Stomach (tissue), 9 donors: ENCODE data around the gene PLEKHO2. TPM values are rescaled to one million over a fixed set of nuclear protein-coding genes. Genes with fewer than 3 reads are reported as not detected.

Source experiments
- DNase-seq, 2 donors: peaks; one replicate each; pipeline versions ENCODE4 v3.0.0 to v3.0.0-alpha.2; 2013 to 2019
- H3K27ac ChIP-seq, 5 donors: fragments of 200-600 bp in 4 of 5; sonication (generic) in 4 of 5; one replicate each; pipeline ENCODE4 v1.5.1; 2013 to 2019; ENCODE audit warnings: mild to moderate bottlenecking in 1 of 5, moderate library complexity in 1 of 5
- H3K27me3 ChIP-seq, 3 donors: fragments of 200-600 bp; sonication (generic); one replicate each; pipeline ENCODE4 v1.5.1; 2017 to 2019; ENCODE audit warnings: mixed run types in 1 of 3
- H3K36me3 ChIP-seq, 4 donors: fragments of 200-600 bp; sonication (generic); 1 replicate in 3 of 4; 2 replicates in 1 of 4; pipeline ENCODE4 v1.5.1; 2016 to 2019
- H3K4me1 ChIP-seq, 4 donors: fragments of 200-600 bp; sonication (generic); one replicate each; pipeline ENCODE4 v1.5.1; 2016 to 2019
- H3K4me3 ChIP-seq, 4 donors: fragments of 200-600 bp; sonication (generic) in 3 of 4; one replicate each; pipeline ENCODE4 v1.5.1; 2016 to 2019; ENCODE audit warnings: mild to moderate bottlenecking in 1 of 4
- H3K9me3 ChIP-seq, 4 donors: fragments of 200-600 bp; sonication (generic); one replicate each; pipeline ENCODE4 v1.5.1; 2016 to 2019
- CTCF ChIP-seq, 7 experiments: fragments of 450-650 bp in 4 of 7; fragments of 200-600 bp in 3 of 7; sonication (generic) in 3 of 7; IDR thresholded peaks; one replicate each; pipeline ENCODE4 v1.5.1; 2016 to 2019; ENCODE audit warnings: antibody characterized with exemption in 7 of 7, control low read depth in 2 of 7, mild to moderate bottlenecking in 1 of 7
- EP300 ChIP-seq: sonication (generic); formaldehyde crosslinking; IDR thresholded peaks from one replicate; pipeline ENCODE4 v1.6.1; 2017; ENCODE audit warnings: antibody characterized with exemption
- POLR2A ChIP-seq, 4 donors: fragments of 450-650 bp; IDR thresholded peaks; one replicate each; pipeline ENCODE4 v1.6.1; 2016; ENCODE audit warnings: antibody characterized with exemption in 4 of 4, control low read depth in 2 of 4, mild to moderate bottlenecking in 1 of 4, moderate library complexity in 1 of 4
- POLR2AphosphoS5 ChIP-seq, 3 donors: sonication (generic); formaldehyde crosslinking; IDR thresholded peaks; one replicate each; pipeline ENCODE4 v1.6.1; 2016; ENCODE audit warnings: antibody characterized with exemption in 3 of 3
- WGBS, 5 donors: extraction: QIAGEN DNeasy Blood & Tissue Kit in 3 of 5; methylation state at CpG; one replicate each; pipeline versions ENCODE4 v1.1.5 to v1.1.7; 2013 to 2018; 5-methylcytosine and 5-hydroxymethylcytosine counted together
- intact Hi-C: fragments of 100-400 bp; cut with DNase I; formaldehyde crosslinking; loops from one replicate; pipeline ENCODE4 v1.15.1; 2023; ENCODE audit warnings: low total_unique reads
- polyA plus RNA-seq, 3 donors: library from polyadenylated mRNA; stranded (reverse); fragments of 200-250 nt; gene quantifications; one replicate each; pipeline ENCODE4 v1.2.3, GENCODE V29; 2013
- total RNA-seq, 5 donors: library from RNA; depleted of rRNA; stranded (reverse); fragments of >200 nt; gene quantifications; one replicate each; pipeline versions ENCODE4 v1.1.0 to v1.2.3, GENCODE V29; 2014 to 2016
- donor health status: healthy with polysubstance abuse.
- donor health status: Bipolar disorder and iron deficiency.
- donor health status: healthy.

PLEKHO2 gene
- total and polyA plus RNA-seq, 8 donors = 7.5 to 25.4 (median 18.3) TPM

DNA sequence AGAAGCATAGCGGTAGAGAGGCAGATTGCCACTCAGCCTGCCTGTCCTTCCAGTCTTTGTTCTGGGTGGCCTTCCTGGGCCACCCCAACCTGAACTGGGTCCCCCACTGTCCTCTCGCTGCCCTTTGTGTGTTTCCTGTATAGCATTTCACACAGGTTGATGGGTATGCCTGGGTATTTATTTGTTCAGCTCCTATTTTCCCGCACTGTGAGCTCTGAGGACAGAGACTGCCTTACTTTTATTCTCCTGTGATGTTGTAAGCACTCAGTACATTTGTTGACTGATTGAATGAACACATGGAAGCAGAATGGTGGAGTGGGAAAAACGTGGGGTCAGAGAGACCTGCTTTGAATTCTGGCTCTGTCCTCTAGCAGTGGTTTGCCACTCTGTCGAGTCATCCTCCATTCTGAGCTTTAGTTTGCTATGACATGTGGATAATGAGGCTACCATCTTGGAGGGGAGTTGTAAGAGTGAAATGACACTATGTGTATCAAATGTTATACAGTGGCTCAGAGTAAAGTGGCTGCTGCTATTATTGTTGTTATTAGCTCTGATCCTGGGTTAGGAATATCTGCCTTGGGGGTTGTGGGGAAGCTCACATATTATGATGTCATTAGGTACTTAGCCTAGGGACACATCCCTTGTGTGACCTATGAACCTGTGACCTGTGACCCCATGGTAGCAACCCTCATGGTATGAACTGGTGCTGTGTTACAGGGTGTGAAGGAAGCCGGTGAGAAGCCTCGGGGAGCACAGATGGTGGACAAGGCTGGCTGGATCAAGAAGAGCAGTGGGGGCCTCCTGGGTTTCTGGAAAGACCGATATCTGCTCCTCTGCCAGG lies 6.4 kb downstream of the PLEKHO2 start:
- intact Hi-C loops = no loop called here
- H3K36me3 ChIP-seq = peaks cover 18 to 43% (median 26%) of the 10 kb centered on the region in 4 donors
- no peaks in the 10 kb centered on the region for H3K27me3 ChIP-seq
- H3K27ac ChIP-seq = peak overlapping the region in 4 of 5 donors; percentile 52 to 98 (median 94)
- no peak for DNase-seq
- no peaks in the 10 kb centered on the region for H3K9me3 ChIP-seq
- TF ChIP-seq CTCF (IDR thresholded peaks at IDR 0.05) = no peak
- no peak for TF ChIP-seq POLR2AphosphoS5 (IDR thresholded peaks at IDR 0.05)
- no peak for TF ChIP-seq EP300
- no peak for TF ChIP-seq POLR2A (IDR thresholded peaks at IDR 0.05)
- no peak overlapping the region for H3K4me3 ChIP-seq
- peaks cover 43 to 100% (median 65%) of the 10 kb centered on the region in 4 donors for H3K4me1 ChIP-seq
- 79 to 91% (median 88%) methylated on average over 8 of the region's 8 CpGs for WGBS, 5 donors

DNA sequence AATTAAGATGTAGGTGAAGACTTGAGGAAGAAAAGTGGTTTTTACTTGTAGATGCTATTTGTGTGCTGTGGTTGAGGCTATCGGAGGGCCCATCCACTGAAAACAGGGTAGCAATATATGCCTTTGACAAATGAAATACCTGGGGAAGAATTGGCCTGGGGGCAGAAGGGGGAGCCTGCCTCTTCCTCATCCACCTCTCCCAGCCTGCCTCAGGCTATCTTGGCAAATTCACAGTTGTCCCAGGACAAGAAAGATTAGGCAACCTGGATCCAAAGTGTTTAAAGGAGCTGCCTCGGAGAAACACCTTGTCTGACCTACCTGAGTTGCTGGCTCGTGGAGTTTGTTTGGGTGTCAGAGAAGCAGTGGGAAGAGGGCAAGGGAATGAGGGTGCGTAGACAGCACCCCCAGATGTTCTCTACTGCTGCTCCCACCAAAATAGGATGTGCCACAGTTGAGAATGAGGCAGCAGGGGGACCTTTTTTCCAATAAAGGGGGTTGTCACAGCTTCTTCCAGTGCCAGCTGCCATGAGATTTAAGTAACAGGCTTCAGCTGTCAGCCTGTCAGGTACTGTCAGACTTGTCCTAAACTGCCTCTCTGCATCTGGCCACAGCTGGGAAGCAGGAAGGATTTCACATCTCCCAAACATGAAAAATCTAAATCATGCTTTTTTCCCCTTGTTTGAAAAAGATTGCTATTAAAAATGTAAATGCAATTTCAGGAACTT lies 9.2 kb downstream of the PLEKHO2 start:
- Histone ChIP-seq H3K4me3 (no peak overlapping the region), H3K27me3 (no peaks in the 10 kb centered on the region), H3K9me3 (no peaks in the 10 kb centered on the region), H3K4me1 (peaks cover 53 to 99% (median 65%) of the 10 kb centered on the region in 4 donors), H3K27ac (peak overlapping the region; percentile 7 to 83 (median 73)), H3K36me3 (peaks cover 37 to 69% (median 46%) of the 10 kb centered on the region in 4 donors)
- 65 to 80% (median 73%) methylated on average over 4 of the region's 4 CpGs for WGBS, 5 donors
- no peak for DNase-seq
- no peak for TF ChIP-seq POLR2AphosphoS5 (IDR thresholded peaks at IDR 0.05)
- TF ChIP-seq CTCF (IDR thresholded peaks at IDR 0.05) = no peak
- no peak for TF ChIP-seq EP300
- no peak for TF ChIP-seq POLR2A (IDR thresholded peaks at IDR 0.05)
- intact Hi-C loops = loop anchor here (10.0 kb wide), 1 partner anchor 54 kb away; no protein-coding TSS in a partner anchor

DNA sequence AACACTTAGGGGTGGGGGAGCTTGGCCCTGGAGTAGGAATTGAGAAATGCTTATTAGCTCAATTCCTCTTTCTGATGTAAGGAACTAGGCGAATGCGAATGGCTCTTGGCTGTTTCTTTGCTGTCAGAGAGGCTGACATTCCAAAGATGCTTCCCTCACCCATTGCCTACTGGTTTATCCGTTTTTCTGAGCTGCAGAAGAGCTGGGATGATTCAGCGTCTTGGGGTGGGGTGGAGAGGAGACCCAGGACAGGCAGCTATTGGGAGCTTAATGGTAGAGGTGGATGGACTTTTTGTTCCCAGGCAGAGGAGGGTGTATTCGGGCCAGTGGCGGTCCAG lies 9.8 kb downstream of the PLEKHO2 start:
- peak in 1 of 2 donors; percentile 76 for DNase-seq
- H3K4me3 ChIP-seq = no peak overlapping the region
- 50 to 76% (median 72%) methylated on average over 6 of the region's 6 CpGs for WGBS, 5 donors
- H3K27ac ChIP-seq = peak overlapping the region; percentile 12 to 83 (median 73)
- no peaks in the 10 kb centered on the region for H3K9me3 ChIP-seq
- TF ChIP-seq EP300 (no peak), POLR2A (IDR thresholded peaks at IDR 0.05) (no peak), POLR2AphosphoS5 (IDR thresholded peaks at IDR 0.05) (peak; percentile 34 to 53 (median 49))
- H3K4me1 ChIP-seq = peaks cover 54 to 99% (median 66%) of the 10 kb centered on the region in 4 donors
- peaks cover 37 to 71% (median 50%) of the 10 kb centered on the region in 4 donors for H3K36me3 ChIP-seq
- intact Hi-C loops = loop anchor here (10.0 kb wide), 1 partner anchor 53 kb away; no protein-coding TSS in a partner anchor
- H3K27me3 ChIP-seq = no peaks in the 10 kb centered on the region

DNA sequence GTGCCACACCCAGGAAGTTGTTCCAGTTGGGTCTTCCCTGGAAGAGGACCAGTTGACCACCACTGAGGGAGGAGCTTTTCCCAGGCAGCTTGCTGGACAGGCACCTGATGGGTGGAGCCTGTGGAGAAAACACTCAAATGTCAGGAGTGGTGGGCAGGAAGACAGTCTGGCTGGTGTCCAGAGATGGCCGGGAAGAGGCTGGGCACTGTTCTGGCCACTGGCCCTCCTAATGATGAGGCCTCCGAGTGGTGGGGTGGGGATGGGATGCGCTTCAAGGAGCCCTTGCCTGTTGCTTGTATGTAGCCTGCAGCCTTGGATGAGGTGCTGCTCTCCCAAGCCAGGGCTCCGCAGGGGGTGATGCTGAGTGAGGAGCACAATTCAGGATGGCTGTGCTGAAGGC lies 12.3 kb downstream of the PLEKHO2 start:
- Histone ChIP-seq H3K9me3 (no peaks in the 10 kb centered on the region), H3K36me3 (peaks cover 30 to 53% (median 45%) of the 10 kb centered on the region in 4 donors), H3K4me1 (peaks cover 59 to 99% (median 79%) of the 10 kb centered on the region in 4 donors), H3K27me3 (no peaks in the 10 kb centered on the region), H3K27ac (peak overlapping the region in 4 of 5 donors; percentile 75 to 83 (median 79)), H3K4me3 (no peak overlapping the region)
- no peak for TF ChIP-seq EP300
- TF ChIP-seq POLR2AphosphoS5 (IDR thresholded peaks at IDR 0.05) = no peak
- TF ChIP-seq CTCF (IDR thresholded peaks at IDR 0.05) = no peak
- no peak for TF ChIP-seq POLR2A (IDR thresholded peaks at IDR 0.05)
- DNase-seq = no peak
- intact Hi-C loops = loop anchor here (10.0 kb wide), 1 partner anchor 51 kb away; no protein-coding TSS in a partner anchor
- WGBS, 5 donors = 60 to 90% (median 81%) methylated on average over 4 of the region's 4 CpGs
